Measurements from ENCODE around the gene MEFV.

MEFV gene

GRCh38 chr16:3223913-3224515, 32.4 kb downstream of the MEFV start:
- Histone ChIP-seq H3K36me3 (ENCODE audit: low read depth) (peaks cover 56% of the 10 kb centered on the region), H3K4me3 (ENCODE audit: severe bottlenecking) (no peak overlapping the region), H3K27ac (ENCODE audit: poor library complexity, severe bottlenecking) (no peak overlapping the region), H3K27me3 (ENCODE audit: insufficient read depth, poor library complexity, severe bottlenecking) (no peaks in the 10 kb centered on the region), H3K4me1 (ENCODE audit: insufficient read depth, poor library complexity, severe bottlenecking) (no peaks in the 10 kb centered on the region), H3K9me3 (ENCODE audit: severe bottlenecking) (peaks cover 26% of the 10 kb centered on the region)
- DNase-seq (ENCODE audit: low spot score), result no peak
- no peak for ATAC-seq (ENCODE audit: low read depth)
- TF ChIP-seq CTCF (IDR thresholded peaks at IDR 0.05; ENCODE audit: poor library complexity, severe bottlenecking), result no peak

- H3K4me3 ChIP-seq (ENCODE audit: severe bottlenecking), result no peak overlapping the region
- H3K4me1 ChIP-seq (ENCODE audit: insufficient read depth, poor library complexity, severe bottlenecking), result no peaks in the 10 kb centered on the region
- no peak for ATAC-seq (ENCODE audit: low read depth)
- no peak overlapping the region for H3K27ac ChIP-seq (ENCODE audit: poor library complexity, severe bottlenecking)
- no peak for TF ChIP-seq CTCF (IDR thresholded peaks at IDR 0.05; ENCODE audit: poor library complexity, severe bottlenecking)
- peaks cover 20% of the 10 kb centered on the region for H3K9me3 ChIP-seq (ENCODE audit: severe bottlenecking)
- peaks cover 26% of the 10 kb centered on the region for H3K36me3 ChIP-seq (ENCODE audit: low read depth)
- no peaks in the 10 kb centered on the region for H3K27me3 ChIP-seq (ENCODE audit: insufficient read depth, poor library complexity, severe bottlenecking)
- DNase-seq (ENCODE audit: low spot score), result no peak
These were observed 35.6 kb downstream of the MEFV start for GRCh38 chr16:3220839-3221238.

- DNase-seq (ENCODE audit: low spot score) (no peak), ATAC-seq (ENCODE audit: low read depth) (no peak)
- H3K27me3 ChIP-seq (ENCODE audit: insufficient read depth, poor library complexity, severe bottlenecking), result no peaks in the 10 kb centered on the region
- no peak overlapping the region for H3K4me3 ChIP-seq (ENCODE audit: severe bottlenecking)
- no peaks in the 10 kb centered on the region for H3K36me3 ChIP-seq (ENCODE audit: low read depth)
- no peak overlapping the region for H3K27ac ChIP-seq (ENCODE audit: poor library complexity, severe bottlenecking)
- TF ChIP-seq CTCF (IDR thresholded peaks at IDR 0.05; ENCODE audit: poor library complexity, severe bottlenecking), result no peak
- no peaks in the 10 kb centered on the region for H3K4me1 ChIP-seq (ENCODE audit: insufficient read depth, poor library complexity, severe bottlenecking)
- H3K9me3 ChIP-seq (ENCODE audit: severe bottlenecking), result no peaks in the 10 kb centered on the region
These were observed 40.2 kb downstream of the MEFV start for GRCh38 chr16:3216263-3216640.

GRCh38 chr16:3215601-3216262, 40.7 kb downstream of the MEFV start:
- TF ChIP-seq CTCF (IDR thresholded peaks at IDR 0.05; ENCODE audit: poor library complexity, severe bottlenecking), result no peak
- Histone ChIP-seq H3K9me3 (ENCODE audit: severe bottlenecking) (no peaks in the 10 kb centered on the region), H3K4me1 (ENCODE audit: insufficient read depth, poor library complexity, severe bottlenecking) (no peaks in the 10 kb centered on the region), H3K4me3 (ENCODE audit: severe bottlenecking) (no peak overlapping the region), H3K27ac (ENCODE audit: poor library complexity, severe bottlenecking) (no peak overlapping the region), H3K27me3 (ENCODE audit: insufficient read depth, poor library complexity, severe bottlenecking) (no peaks in the 10 kb centered on the region), H3K36me3 (ENCODE audit: low read depth) (no peaks in the 10 kb centered on the region)
- ATAC-seq (ENCODE audit: low read depth) (no peak), DNase-seq (ENCODE audit: low spot score) (no peak)

Measured in RWPE2 (cell line).